Natural killer cell treated with Interleukin-12 subunit alpha and Interleukin-12 subunit beta and Interleukin-15 and Interleukin-18, amount 100 ng/mL, for 72 hours (primary cell): ENCODE measurements around the gene CHTF18. TPM values are rescaled to one million over a fixed set of nuclear protein-coding genes. Genes with fewer than 3 reads are reported as not detected.
"Not testable (repeated sequence)": the region's sequence is repeated elsewhere in the genome, so short reads cannot be mapped to it uniquely, and the experiment has no call there.

ENCODE experiments used
- ATAC-seq, 2 donors: fragments of 150-1000 bp; cut with Tn5 transposase in 1 of 2; sonication (Bioruptor Pico), chemical (Tn5 transposase) in 1 of 2; 2 replicates each; pipeline ENCODE4 v1.10.0; 2021
- DNase-seq: peaks from one replicate; pipeline ENCODE4 v3.0.0; 2022; ENCODE audit warnings: low spot score
- H3K27ac Mint-ChIP-seq, 2 donors: 1 replicate in 1 of 2; 2 replicates in 1 of 2; pipeline ENCODE4 v1.8.0; 2022; ENCODE audit warnings: mixed read lengths in 2 of 2, mild to moderate bottlenecking in 1 of 2, moderate library complexity in 1 of 2
- H3K27me3 Mint-ChIP-seq, 2 donors: 1 replicate in 1 of 2; 2 replicates in 1 of 2; pipeline ENCODE4 v1.8.0; 2022; ENCODE audit warnings: mixed read lengths in 2 of 2
- H3K36me3 Mint-ChIP-seq: one replicate; pipeline ENCODE4 v1.8.0; 2022; ENCODE audit warnings: mixed read lengths
- H3K4me1 Mint-ChIP-seq, 2 donors: 1 replicate in 1 of 2; 2 replicates in 1 of 2; pipeline ENCODE4 v1.8.0; 2022; ENCODE audit warnings: low read depth in 2 of 2, mixed read lengths in 2 of 2, mild to moderate bottlenecking in 1 of 2
- H3K4me3 Mint-ChIP-seq: one replicate; pipeline ENCODE4 v1.8.0; 2022; ENCODE audit warnings: mixed read lengths
- H3K9me3 Mint-ChIP-seq: 2 replicates; pipeline ENCODE4 v1.8.0; 2022; ENCODE audit warnings: mixed read lengths
- total RNA-seq, 2 donors: library from RNA; stranded (reverse); gene quantifications; one replicate each; pipeline ENCODE4 v1.2.3, GENCODE V29; 2022

The CHTF18 gene
- total RNA-seq, 2 donors from 2014 or later = 70.7 to 210 TPM

GRCh38 chr16:775236-775796 is 13.1 kb upstream of the CHTF18 start:
- ATAC-seq (no peak), DNase-seq (no peak)
- Mint-ChIP-seq H3K9me3 (no peaks in the 10 kb centered on the region), H3K4me1 (peaks cover 0 to 2% of the 10 kb centered on the region in 2 donors), H3K27me3 (peaks cover 0 to 3% of the 10 kb centered on the region in 2 donors), H3K36me3 (no peaks in the 10 kb centered on the region), H3K27ac (no peak overlapping the region), H3K4me3 (no peak overlapping the region)

- H3K27me3 Mint-ChIP-seq, H3K36me3 Mint-ChIP-seq, ATAC-seq, H3K4me1 Mint-ChIP-seq, H3K9me3 Mint-ChIP-seq, H3K4me3 Mint-ChIP-seq, H3K27ac Mint-ChIP-seq, DNase-seq: not testable (repeated sequence)
Measured at GRCh38 chr16:776298-776697, 12.1 kb upstream of the CHTF18 start.

- peaks cover 0 to 3% of the 10 kb centered on the region in 2 donors for H3K27me3 Mint-ChIP-seq
- H3K36me3 Mint-ChIP-seq = no peaks in the 10 kb centered on the region
- H3K4me1 Mint-ChIP-seq = peaks cover 0 to 2% of the 10 kb centered on the region in 2 donors
- no peaks in the 10 kb centered on the region for H3K9me3 Mint-ChIP-seq
- DNase-seq (no peak), ATAC-seq (no peak)
- no peak overlapping the region for H3K4me3 Mint-ChIP-seq
- H3K27ac Mint-ChIP-seq = no peak overlapping the region
Measured at GRCh38 chr16:776824-777223, 11.6 kb upstream of the CHTF18 start.

- no peak for ATAC-seq
- Mint-ChIP-seq H3K4me1 (peaks cover 0 to 2% of the 10 kb centered on the region in 2 donors), H3K9me3 (no peaks in the 10 kb centered on the region)
Measured at GRCh38 chr16:777826-778225, 10.6 kb upstream of the CHTF18 start.

GRCh38 chr16:778447-778846 is 10.0 kb upstream of the CHTF18 start:
- Mint-ChIP-seq H3K27me3 (peaks cover 0 to 3% of the 10 kb centered on the region in 2 donors), H3K36me3 (no peaks in the 10 kb centered on the region), H3K27ac (no peak overlapping the region), H3K4me1 (peaks cover 0 to 2% of the 10 kb centered on the region in 2 donors), H3K9me3 (no peaks in the 10 kb centered on the region), H3K4me3 (no peak overlapping the region)
- DNase-seq (no peak), ATAC-seq (no peak)

More at GRCh38 chr16:777826-778225, 10.6 kb upstream of the CHTF18 start:
- peaks cover 0 to 3% of the 10 kb centered on the region in 2 donors for H3K27me3 Mint-ChIP-seq
- no peak overlapping the region for H3K27ac Mint-ChIP-seq
- no peaks in the 10 kb centered on the region for H3K36me3 Mint-ChIP-seq
- H3K4me3 Mint-ChIP-seq = no peak overlapping the region
- DNase-seq = no peak

GRCh38 chr16:778909-779527 is 9.4 kb upstream of the CHTF18 start:
- ATAC-seq = no peak
- no peak overlapping the region for H3K4me3 Mint-ChIP-seq
- H3K4me1 Mint-ChIP-seq = peaks cover 0 to 2% of the 10 kb centered on the region in 2 donors
- no peaks in the 10 kb centered on the region for H3K9me3 Mint-ChIP-seq
- H3K27ac Mint-ChIP-seq = no peak overlapping the region
- DNase-seq = no peak
- peaks cover 0 to 3% of the 10 kb centered on the region in 2 donors for H3K27me3 Mint-ChIP-seq
- H3K36me3 Mint-ChIP-seq = no peaks in the 10 kb centered on the region

- peaks cover 0 to 2% of the 10 kb centered on the region in 2 donors for H3K4me1 Mint-ChIP-seq
- DNase-seq (no peak), ATAC-seq (no peak)
- H3K4me3 Mint-ChIP-seq = no peak overlapping the region
- peaks cover 0 to 3% of the 10 kb centered on the region in 2 donors for H3K27me3 Mint-ChIP-seq
- H3K9me3 Mint-ChIP-seq = no peaks in the 10 kb centered on the region
- no peak overlapping the region for H3K27ac Mint-ChIP-seq
- H3K36me3 Mint-ChIP-seq = no peaks in the 10 kb centered on the region
Measured at GRCh38 chr16:779561-779960, 8.9 kb upstream of the CHTF18 start.

- Mint-ChIP-seq H3K4me3 (no peak overlapping the region), H3K4me1 (peaks cover 0 to 2% of the 10 kb centered on the region in 2 donors)
Measured at GRCh38 chr16:780296-780695, 8.1 kb upstream of the CHTF18 start.

GRCh38 chr16:781346-782010 is 6.9 kb upstream of the CHTF18 start:
- peaks cover 0 to 2% of the 10 kb centered on the region in 2 donors for H3K4me1 Mint-ChIP-seq
- H3K27ac Mint-ChIP-seq = no peak overlapping the region
- no peak for DNase-seq
- no peaks in the 10 kb centered on the region for H3K9me3 Mint-ChIP-seq
- peaks cover 0 to 3% of the 10 kb centered on the region in 2 donors for H3K27me3 Mint-ChIP-seq
- no peak overlapping the region for H3K4me3 Mint-ChIP-seq
- ATAC-seq = no peak
- H3K36me3 Mint-ChIP-seq = no peaks in the 10 kb centered on the region

More at GRCh38 chr16:780296-780695, 8.1 kb upstream of the CHTF18 start:
- Mint-ChIP-seq H3K36me3 (no peaks in the 10 kb centered on the region), H3K27me3 (peaks cover 0 to 3% of the 10 kb centered on the region in 2 donors), H3K9me3 (no peaks in the 10 kb centered on the region), H3K27ac (no peak overlapping the region)
- DNase-seq (no peak), ATAC-seq (no peak)

GRCh38 chr16:782258-782657 is 6.2 kb upstream of the CHTF18 start:
- Mint-ChIP-seq H3K9me3 (no peaks in the 10 kb centered on the region), H3K27me3 (peaks cover 0 to 3% of the 10 kb centered on the region in 2 donors), H3K27ac (no peak overlapping the region), H3K4me1 (peaks cover 0 to 2% of the 10 kb centered on the region in 2 donors), H3K36me3 (no peaks in the 10 kb centered on the region), H3K4me3 (no peak overlapping the region)
- DNase-seq (no peak), ATAC-seq (no peak)

- Mint-ChIP-seq H3K4me3 (no peak overlapping the region), H3K9me3 (no peaks in the 10 kb centered on the region), H3K4me1 (peaks cover 0 to 3% of the 10 kb centered on the region in 2 donors), H3K27ac (no peak overlapping the region), H3K27me3 (peaks cover 0 to under 1% of the 10 kb centered on the region in 2 donors), H3K36me3 (no peaks in the 10 kb centered on the region)
- DNase-seq (no peak), ATAC-seq (no peak)
Measured at GRCh38 chr16:782766-783403, 5.5 kb upstream of the CHTF18 start.

GRCh38 chr16:783404-784161 is 4.8 kb upstream of the CHTF18 start:
- Mint-ChIP-seq H3K9me3 (no peaks in the 10 kb centered on the region), H3K36me3 (no peaks in the 10 kb centered on the region), H3K4me1 (peaks cover 0 to 3% of the 10 kb centered on the region in 2 donors), H3K27me3 (no peaks in the 10 kb centered on the region), H3K4me3 (no peak overlapping the region), H3K27ac (no peak overlapping the region)
- no peak for ATAC-seq
- DNase-seq = no peak

- ATAC-seq (no peak), DNase-seq (no peak)
- H3K9me3 Mint-ChIP-seq = no peaks in the 10 kb centered on the region
- no peaks in the 10 kb centered on the region for H3K27me3 Mint-ChIP-seq
- no peak overlapping the region for H3K4me3 Mint-ChIP-seq
- H3K27ac Mint-ChIP-seq = no peak overlapping the region
- H3K4me1 Mint-ChIP-seq = peaks cover 0 to 3% of the 10 kb centered on the region in 2 donors
- no peaks in the 10 kb centered on the region for H3K36me3 Mint-ChIP-seq
Measured at GRCh38 chr16:784431-784830, 4.0 kb upstream of the CHTF18 start.
